ENCODE data around the gene UNC5CL.

The UNC5CL gene, protein sequence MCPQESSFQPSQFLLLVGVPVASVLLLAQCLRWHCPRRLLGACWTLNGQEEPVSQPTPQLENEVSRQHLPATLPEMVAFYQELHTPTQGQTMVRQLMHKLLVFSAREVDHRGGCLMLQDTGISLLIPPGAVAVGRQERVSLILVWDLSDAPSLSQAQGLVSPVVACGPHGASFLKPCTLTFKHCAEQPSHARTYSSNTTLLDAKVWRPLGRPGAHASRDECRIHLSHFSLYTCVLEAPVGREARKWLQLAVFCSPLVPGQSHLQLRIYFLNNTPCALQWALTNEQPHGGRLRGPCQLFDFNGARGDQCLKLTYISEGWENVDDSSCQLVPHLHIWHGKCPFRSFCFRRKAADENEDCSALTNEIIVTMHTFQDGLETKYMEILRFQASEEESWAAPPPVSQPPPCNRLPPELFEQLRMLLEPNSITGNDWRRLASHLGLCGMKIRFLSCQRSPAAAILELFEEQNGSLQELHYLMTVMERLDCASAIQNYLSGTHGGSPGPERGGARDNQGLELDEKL

DNA sequence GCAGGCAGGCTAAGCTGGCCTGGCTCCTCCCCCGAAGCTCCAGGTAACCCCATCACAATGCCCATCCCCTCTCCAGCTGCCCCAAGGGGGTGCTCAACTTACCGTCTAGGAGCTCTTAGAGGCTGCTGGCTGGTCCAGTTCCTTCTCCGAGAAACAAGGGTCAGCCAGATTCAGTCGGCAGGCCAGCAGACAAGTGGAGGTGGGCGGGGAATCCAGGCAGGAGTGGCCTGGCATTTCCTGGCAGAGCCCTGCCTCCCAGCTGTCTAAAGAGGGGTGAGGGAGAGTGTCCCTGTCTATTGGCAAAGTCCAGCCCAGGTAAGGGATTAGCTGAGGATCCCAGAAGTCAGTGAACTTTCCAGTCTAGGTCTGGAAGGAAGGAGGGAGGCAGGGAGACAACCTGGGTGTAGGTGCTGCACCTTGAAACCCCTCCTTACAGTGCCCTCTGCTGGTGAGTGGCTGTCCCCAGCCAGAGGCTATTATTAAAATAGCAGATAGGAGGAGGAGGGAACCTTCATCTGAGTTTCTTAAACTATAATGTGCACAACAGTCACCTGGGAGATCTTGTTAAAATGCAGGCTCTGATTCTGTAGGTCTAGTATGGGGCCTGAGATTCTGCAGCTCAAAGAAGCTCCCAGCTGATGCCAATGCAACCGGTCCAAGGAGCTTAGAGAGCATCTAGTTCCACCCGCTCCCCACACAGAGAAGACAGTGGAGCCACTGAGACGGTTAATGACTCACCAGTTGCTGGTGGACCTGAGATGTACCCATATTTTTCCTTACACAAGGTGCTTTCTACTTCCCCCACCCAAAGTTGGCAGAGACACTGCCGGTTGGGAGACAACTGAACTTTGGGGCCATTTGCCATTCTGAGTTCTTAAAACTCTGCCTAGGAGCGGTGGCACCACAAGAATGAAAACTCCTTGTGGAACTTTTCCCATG, at the start of gene UNC5CL:
UNC5CL (minus strand) TSS at position 162 of the 939 bp plus-strand sequence. CDS start 4,147 bp downstream, outside the sequence.
- no peak for DNase-seq

DNA sequence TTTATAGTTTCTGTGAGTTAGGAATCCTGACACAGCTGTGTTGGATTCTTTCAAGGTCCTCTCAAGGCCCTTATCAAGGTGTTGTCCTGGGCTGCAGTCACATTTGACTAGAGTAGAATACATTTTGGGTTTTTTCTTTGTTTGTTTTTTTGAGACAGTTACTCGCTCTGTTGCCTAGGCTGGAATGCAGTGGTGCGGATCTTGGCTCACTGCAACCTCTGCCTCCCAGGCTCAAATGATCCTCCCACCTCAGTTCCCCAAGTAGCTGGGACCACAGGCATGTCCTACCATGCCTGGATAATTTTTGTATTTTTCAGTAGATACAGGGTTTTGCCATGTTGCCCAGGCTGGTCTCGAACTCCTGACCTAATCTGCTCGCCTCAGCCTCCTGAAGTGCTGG, 49.4 kb upstream of the UNC5CL start:
- DNase-seq: no peak

DNA sequence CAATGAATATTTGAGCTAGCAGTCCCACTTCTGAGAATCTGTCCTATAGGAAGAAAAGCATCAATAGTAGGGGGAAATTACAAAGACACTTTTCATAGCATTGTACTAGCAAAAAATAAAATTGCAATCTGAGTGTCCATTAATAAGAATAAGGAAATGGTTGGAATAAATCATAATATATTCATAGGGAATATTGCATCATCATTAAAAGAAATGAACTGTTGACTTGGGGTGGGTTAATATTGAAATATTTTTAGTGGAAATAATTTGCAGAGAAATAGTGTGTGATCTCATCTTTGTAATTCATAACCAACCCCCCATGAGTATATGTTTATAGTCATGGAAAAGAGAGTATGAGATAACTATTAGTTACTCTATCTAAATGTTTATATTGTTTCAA, 46.2 kb upstream of the UNC5CL start:
- no peak for DNase-seq

DNA sequence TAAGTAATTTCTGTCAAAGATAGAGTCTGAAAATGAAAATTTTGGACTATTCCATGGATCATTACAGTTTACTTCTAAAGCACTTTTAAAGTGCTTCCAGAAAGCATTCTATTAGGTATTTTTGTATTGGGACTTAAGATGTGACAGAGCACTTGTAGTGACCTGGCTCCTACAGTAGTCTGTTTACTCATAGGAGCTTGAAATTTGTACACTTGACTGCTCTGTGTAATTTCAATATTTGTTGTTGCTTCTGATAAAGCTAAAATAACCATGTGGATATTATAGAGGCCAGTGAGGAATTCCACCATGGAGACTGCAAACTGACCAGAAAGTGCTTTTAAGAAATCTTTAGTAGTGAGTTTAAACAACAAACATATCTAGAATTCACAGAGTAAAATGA, 44.1 kb upstream of the UNC5CL start:
- no peak for DNase-seq

DNA sequence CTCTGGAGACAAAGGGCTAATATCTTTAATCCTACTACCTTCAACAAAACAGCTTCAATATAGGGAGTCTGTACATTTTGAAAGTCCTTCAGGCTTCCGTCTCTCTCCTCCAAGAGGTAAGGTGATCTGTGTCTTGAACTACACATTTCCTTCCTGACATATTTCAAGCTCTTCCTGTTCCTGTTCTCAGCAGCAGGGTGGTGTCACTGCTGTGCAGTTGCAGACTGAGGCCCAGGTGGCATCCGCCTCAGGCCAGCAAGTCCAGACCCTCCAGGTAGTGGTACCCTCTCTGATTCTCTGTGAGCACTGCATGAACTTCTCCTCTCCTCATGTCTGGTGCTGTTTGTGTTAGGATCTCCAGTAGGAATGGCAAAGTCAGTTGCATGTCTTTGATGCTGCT, 41.6 kb upstream of the UNC5CL start:
- no peak for DNase-seq

DNA sequence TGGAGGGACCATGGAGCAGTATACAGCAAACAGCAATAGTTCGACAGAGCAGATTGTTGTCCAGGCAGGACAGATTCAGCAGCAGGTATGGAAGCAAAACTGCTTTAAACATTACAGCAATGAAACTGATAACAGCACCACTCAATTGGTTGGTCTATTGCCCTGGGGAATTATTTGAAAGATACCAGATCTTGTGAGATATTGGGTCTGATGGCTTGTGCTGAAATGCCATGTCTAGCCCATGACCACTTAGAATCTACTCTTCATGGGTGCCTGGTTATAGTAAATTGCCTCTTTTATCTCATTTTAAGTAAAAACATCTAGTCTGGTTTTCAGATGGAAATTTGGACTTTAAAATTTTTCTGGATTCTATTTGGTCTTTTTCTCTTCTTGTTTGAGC, 40.1 kb upstream of the UNC5CL start:
- DNase-seq: no peak

DNA sequence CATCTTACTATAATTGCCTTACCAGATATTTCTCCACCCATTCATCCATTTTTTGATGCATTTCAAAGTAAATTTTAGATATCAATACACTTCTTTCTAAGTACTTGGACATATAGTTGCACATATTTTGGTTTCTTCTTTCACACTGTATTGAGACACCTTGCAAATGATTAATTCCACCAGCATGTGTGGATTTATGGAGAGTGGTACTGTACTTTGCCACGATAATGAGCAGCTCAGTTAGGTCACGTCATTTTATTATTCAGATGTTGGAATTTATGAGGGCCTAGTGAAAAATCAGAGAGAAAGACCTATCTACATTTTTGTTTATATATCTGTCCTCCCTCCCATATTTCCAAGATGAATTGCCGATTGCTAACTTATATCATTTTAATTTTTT, 39.1 kb upstream of the UNC5CL start:
- DNase-seq: no peak

DNA sequence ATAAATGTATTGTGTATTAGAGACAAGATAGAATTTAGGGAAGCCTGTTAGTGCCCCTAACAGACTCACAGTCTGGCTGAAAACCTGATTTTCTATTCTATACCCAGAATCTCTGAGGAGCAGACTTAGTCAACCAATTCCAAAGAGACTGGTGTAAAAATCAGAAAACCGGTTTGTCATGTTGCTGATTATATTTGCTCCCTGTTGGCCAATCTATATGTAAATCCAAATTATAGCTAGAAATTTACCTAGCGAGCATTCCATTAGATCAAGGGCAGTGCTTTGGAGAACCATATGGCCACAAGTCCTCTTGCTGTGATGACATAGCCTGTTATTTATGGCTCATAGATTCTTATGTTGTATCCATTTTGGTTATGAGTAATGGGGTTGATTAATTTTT, 38.5 kb upstream of the UNC5CL start:
- DNase-seq: no peak

DNA sequence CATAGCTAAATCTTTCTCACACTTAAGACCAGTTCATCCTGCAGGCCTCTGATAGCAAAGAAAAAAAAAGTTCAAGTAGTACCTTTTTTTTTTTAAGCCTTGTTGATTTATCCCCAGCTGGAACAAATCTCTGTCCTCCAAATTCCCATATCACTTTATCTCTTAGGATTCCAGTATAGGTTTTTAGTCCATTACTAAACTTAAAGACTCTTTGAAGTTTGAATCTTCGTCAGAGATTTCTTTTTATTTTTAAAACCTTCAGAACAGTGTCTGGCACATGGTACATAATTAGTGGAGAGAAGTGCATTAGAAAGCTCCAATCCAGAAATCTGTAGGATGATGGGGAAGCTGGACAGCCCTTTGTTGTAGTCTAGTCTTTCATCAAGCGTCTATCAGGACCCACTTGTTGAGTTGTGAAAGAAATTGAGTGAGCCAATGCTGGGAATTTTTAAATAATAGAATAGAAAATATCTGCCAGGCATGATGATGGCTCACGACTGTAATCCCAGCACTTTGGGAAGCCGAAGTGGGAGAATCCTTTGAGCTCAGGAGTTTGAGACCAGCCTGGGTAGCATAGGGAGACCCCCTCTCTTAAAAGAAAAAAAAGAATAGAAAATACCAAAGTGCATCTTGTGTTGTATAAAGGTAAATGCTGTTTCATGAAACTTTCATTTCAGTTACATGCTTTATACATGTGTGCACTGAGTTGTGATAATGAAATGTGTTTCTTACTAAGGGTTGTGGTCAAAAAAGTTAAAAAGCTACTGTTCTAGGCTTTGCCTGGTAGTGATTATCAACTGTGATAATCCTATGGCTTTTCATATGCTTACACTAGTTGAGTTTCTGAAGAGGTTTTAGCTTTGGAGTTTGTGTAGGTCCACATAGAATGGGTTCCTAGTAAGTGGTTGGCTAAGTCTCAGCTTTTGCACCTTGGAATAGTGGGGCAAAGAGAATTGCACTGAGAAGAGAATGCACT, 36.9 kb upstream of the UNC5CL start:
- no peak for DNase-seq

DNA sequence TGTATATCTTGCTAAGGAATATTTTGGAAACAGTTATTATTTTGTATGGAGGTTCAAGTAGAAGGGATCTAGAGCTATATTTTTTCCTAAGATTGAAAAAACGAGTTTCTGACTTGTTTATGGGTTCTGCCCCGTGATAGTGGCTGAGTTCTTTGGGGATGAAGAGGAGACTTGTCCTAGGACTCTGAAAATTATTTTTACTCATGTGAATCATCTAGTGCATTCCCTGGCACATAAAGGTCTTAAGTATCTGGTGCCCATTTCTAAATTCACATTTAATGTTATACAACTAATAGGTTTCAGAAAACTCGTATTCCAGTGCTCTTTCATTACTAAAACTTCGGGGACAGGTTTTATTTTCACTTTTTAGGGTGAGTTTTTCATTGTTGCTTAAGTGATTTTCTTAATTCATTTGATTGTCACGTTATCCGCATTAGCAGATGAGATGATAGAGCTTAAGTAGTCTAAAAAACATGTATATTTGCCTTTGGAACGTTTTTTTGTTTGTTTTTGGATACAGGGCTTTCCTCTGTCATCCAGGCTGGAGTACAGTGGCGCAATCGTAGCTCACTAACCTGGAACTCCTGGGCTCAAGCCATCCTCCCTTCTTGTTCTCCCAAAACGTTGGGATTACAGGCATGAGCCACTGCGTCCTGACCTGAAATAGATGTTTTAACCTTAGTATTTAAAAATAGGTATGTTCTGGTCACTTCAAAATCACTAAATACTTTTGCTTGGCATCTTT, 35.8 kb upstream of the UNC5CL start:
- DNase-seq: no peak

DNA sequence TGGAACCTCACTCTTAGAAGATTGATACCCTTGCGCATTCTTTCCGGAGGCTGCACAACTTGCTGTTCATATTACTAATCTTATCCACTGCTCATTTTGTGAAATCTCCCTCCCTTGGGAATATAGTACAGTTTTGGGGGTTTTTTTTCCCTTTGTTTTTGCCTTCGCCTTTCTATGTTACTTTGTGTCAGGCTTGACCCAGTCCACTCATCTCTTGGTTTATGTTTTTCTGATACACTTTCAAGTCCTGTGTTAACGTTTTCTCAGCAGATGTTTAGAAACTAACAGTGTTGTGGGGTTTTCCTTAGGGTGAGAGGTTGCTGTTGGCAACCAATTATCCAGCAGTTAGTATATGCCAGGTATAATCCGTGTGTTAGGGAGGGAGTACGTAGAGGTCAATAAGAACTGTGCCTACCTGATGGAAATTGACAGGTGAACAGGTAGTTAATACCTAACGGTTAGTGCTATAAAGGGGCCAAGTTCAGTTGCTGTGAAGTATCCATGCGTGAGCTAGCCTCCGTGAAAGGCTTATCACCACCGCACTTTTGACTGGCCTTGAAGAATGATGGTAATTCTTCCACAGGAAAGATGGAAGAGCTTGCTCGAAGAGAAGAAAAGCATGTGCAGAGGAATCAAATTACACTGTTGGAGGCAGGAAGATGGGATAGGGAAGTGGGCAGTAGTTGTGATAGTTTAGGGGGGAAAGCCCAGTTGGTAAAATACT, 35.1 kb upstream of the UNC5CL start:
- no peak for DNase-seq

DNA sequence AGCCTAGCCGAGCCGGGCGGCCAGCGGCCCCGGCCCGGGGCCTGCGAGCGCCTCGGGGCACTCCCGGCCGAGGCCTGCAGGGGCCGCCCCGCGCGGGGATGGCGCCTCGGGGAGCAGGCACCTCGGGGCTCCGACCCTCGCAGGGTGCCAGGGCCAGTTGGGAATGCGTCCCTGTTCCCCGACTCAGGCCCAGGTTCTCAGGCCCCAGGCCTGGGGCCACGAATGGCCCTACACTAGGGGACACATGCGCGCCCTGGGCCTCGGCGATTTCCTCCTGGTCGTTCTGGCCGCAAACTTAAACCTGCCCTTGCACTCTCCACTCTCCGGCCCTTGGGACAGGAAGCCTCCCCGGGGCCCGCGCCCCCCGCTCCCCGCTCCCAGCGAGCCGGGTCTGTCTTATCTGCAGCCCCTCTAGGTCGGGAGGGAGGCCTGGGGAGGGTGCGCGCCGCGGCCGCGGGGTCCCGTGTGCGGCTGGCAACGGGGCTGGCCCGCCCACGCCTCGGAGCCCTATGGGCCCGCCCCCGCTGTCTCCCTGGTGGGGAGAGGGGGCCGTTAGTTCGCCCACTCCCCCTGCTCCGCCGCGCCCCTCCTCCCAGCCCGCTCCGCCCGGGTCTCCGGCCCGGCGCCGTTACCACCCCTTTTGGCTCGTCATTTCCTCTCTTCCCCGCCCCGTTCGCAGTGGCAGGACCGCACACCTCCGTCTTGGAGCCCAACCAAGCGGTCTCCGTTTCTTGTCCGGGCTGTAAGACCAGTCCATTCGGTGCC, 34.4 kb upstream of the UNC5CL start:
- peak; percentile 20 for DNase-seq

DNA sequence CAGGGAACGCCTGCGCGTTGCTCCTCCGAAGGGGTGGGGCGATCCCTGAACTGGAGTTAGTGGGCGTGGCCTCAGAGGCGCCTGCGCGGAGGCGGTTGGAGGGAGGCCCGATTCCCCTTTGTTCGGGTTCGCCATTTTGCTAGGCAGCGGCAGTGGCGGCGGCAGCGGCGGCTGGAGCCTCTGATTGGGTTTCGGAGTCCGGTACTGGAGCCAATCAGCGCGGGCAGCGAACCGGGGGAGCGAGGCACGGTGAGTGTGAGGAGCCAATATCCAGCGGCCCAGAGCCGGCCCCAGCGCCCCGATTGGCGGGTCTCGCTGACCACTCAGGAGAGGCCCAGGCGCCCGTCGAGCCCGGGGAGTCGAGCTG, 33.8 kb upstream of the UNC5CL start, which contains the start of gene NFYA:
NFYA (plus strand) TSS at position 139 of the 367 bp plus-strand sequence. CDS start 6,116 bp downstream, outside the sequence.
- DNase-seq: peak; percentile 100

DNA sequence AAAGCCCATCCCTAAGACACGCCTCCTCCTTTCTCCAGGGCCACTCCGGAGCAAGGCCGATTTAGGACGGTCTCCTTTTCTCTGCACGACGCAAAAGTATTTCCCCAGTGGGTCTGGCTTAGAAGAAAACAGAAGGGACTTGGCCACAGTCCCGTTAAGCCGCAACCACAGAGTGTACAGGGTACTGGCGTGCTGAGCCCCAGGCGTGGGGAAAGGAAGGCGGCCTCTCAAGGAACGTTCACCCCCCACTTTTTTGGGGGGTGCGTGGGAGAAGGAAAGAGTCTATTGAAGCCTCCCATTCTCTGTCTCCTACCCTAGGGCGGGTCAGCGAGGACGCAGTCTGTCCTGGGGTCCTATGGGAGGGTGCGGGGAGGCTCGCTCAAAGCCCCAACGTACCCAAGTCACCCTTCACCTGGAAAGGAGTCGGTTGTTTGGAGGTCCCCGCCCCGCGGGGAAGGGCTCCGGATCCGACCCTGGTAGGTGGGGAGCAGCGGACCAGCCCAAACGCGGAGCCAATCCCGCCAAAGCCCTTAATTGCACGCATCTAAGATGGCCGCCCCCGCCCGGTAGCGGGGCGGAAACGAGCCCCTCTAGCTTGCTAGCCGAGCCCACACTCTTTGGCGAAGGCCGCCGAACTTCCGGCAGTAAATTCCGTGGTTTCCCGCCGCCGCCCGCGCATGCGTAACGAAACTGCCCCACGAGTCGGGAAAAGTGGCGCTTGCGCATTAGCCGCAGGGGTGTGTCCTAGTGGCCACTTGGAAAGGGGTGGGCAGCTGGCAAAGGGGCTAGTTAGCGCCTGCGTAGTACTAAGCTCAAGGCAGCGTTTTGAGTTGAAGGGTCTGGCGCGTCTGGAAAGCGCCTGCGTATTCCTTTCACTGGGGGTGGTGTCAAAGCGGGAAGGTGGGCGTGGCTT, 33.2 kb upstream of the UNC5CL start, which contains the start of gene OARD1:
OARD1 (minus strand) TSS at position 434 of the 913 bp plus-strand sequence. CDS start 722 bp downstream, outside the sequence.
- peak; percentile 100 for DNase-seq

DNA sequence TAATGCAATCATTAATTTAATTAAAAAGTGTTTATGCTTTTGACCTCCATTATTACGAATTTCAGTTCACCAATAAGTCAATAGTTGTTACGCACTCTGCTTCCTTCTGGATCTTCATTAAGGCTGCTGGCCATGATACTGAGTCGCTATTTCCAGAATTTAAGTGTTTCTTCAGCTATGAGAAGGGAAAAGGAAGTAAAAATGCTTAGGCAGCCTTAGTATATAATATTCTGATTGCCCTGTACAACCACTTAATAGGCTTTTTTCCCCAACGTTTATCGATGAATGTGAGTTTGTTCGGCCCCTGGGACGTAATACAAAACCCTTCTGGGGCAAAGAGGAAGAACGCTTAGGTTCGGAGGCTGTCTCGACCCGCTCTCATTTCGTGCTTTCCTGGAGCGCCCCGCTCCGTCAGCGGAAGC, 32.5 kb upstream of the UNC5CL start:
- no peak for DNase-seq

DNA sequence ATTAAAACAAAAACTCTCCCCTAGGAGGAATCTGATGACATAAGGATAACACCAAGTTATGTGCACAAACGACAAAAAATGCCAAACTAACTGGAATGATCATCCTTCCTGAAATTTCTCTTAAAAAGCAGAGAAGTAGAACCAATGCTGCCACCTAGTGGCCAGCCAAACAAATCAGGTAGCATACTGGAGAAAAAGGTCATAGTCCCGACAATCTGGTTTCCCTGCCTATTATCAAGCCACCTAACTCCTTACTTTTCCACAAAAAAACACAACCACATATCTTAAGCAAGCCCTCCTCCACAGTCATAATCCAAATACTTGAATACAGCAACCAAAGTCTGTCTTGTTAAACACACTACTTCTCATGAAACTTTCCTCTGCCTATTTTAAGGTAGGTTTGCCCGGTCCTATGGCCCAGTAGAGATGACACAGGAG, 27.9 kb upstream of the UNC5CL start:
- DNase-seq: peak; percentile 8

DNA sequence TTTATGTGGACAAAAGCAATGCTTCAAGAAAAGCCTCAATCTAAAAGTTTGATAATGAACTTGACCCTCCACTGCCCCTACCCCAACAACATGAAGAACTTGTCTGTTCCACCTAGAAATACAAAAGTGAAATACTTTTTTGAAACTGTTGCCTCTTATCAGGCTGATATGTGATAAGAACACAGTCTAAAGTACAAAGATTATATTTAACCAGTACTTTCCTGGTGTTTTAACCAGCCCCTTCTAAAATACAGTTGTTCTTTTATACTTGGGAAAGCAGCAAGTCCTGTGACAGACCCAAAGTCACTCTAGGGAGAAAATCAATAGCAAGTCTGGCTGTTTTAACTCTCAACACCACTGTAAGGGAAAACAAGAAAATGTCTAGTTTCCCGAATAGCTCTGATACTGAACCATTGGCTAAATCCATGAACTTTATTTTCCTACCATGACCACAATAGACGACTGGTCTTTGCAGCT, 26.6 kb upstream of the UNC5CL start:
- no peak for DNase-seq

DNA sequence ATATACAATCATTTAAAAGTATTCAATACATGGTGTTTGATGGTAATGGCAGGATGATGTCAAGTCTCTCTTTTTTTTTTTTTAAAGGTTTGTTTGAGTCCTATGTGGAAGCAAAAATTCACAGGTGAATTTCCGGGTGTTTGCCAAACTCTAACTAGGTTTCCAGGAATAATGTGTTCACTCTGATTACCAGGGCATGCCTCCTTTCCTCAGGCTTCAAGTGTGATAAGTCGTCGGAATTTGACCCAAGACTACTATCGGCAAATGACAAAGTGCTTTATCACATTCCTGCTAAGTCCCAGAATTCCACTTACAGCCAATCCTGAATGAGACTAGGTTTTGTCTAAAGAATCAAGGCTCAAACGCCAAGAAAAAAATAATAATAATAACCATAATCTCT, 25.8 kb upstream of the UNC5CL start:
- no peak for DNase-seq
